ENCODE results near the gene AQP2. TPM values are rescaled to one million over a fixed set of nuclear protein-coding genes. Genes with fewer than 3 reads are reported as not detected.

Gene AQP2
- polyA plus RNA-seq, 2 donors, result not detected

DNA sequence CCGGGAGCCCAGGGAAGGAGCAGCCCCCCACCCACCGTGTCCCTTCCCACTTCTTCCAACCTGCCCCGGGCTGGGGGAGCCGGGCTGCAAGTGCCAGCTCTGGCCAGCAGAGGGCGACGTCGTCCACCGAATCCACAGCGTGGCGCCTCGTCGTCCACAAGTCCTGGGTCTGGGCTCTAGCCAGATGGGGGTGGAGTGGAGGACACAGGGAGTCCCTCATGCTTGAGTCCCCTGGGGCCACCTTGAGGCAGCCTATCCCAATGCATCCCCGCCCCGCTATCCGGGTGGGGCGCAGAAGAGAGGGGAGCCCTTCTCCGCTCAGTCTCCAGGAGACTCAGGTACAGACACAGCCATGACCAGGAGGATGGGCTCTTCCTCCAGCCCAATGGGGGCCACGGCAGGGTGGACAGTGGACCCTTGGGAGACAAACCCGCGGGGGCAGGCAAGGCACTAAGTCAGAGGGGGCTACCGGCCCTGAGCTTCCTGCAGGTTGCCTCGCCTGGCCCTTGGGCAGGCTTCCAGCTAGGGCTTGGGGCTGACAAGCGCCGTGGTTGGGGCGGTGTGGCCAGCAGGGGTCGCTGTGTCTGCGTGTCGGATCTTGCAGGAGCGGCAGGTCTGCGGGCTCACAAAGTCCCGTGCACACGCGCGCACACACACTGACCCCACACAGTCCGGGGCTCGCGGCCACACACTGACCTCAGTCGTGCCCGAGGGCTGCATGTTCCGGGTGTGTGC lies 16.7 kb downstream of the AQP2 start:
- Histone ChIP-seq H3K27ac (ENCODE audit: low read depth in 2 of 2, low read length in 1 of 2) (no peak overlapping the region), H3K4me1 (ENCODE audit: control insufficient read depth in 2 of 2, insufficient read depth in 2 of 2, low read length in 1 of 2) (peaks cover 10 to 16% of the 10 kb centered on the region in 2 donors), H3K36me3 (ENCODE audit: control insufficient read depth in 2 of 2, insufficient read depth in 2 of 2, low read length in 1 of 2) (no peaks in the 10 kb centered on the region), H3K4me3 (ENCODE audit: low read depth in 1 of 2, low read length in 2 of 2) (peak overlapping the region; percentile 26 to 34), H3K27me3 (ENCODE audit: control insufficient read depth in 1 of 2, insufficient read depth in 2 of 2, low read length in 2 of 2) (no peaks in the 10 kb centered on the region), H3K9me3 (ENCODE audit: control insufficient read depth in 2 of 2, insufficient read depth in 1 of 2, low read depth in 1 of 2, low read length in 1 of 2) (no peaks in the 10 kb centered on the region)
- WGBS, 2 donors, result 2% methylated on average over 40 of the region's 40 CpGs

DNA sequence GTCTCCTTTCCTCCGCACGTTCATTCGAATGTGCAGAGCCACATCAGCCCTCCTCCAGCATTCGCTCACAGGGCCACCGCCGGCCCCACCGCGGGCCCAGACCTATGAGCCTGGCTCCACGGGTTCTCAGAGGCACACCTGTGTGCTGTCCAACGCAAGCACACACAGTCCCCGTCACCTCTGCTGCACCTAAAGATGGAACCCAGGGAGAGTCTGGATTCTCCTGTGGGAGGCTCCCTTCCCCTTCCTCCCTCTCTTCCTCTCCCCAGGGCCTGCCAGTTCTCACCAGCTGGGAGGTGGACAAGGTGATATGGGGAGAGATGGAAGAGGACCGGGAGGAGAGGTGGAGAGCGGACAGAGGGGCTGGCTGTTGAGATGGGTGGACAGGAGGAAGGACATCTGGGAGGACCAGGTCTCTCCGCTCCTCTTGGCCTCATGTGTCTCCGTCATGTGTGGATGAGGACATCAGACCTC lies 17.3 kb downstream of the AQP2 start:
- no peaks in the 10 kb centered on the region for H3K9me3 ChIP-seq (ENCODE audit: control insufficient read depth in 2 of 2, insufficient read depth in 1 of 2, low read depth in 1 of 2, low read length in 1 of 2)
- no peaks in the 10 kb centered on the region for H3K27me3 ChIP-seq (ENCODE audit: control insufficient read depth in 1 of 2, insufficient read depth in 2 of 2, low read length in 2 of 2)
- H3K27ac ChIP-seq (ENCODE audit: low read depth in 2 of 2, low read length in 1 of 2), result no peak overlapping the region
- no peaks in the 10 kb centered on the region for H3K36me3 ChIP-seq (ENCODE audit: control insufficient read depth in 2 of 2, insufficient read depth in 2 of 2, low read length in 1 of 2)
- peaks cover 6 to 13% of the 10 kb centered on the region in 2 donors for H3K4me1 ChIP-seq (ENCODE audit: control insufficient read depth in 2 of 2, insufficient read depth in 2 of 2, low read length in 1 of 2)
- 36 to 38% methylated on average over 15 of the region's 15 CpGs for WGBS, 2 donors
- H3K4me3 ChIP-seq (ENCODE audit: low read depth in 1 of 2, low read length in 2 of 2), result no peak overlapping the region

GRCh38 chr12:49968471-49968870 lies 17.9 kb downstream of the AQP2 start:
- peaks cover 2 to 8% of the 10 kb centered on the region in 2 donors for H3K4me1 ChIP-seq (ENCODE audit: control insufficient read depth in 2 of 2, insufficient read depth in 2 of 2, low read length in 1 of 2)
- H3K27me3 ChIP-seq (ENCODE audit: control insufficient read depth in 1 of 2, insufficient read depth in 2 of 2, low read length in 2 of 2), result no peaks in the 10 kb centered on the region
- no peak overlapping the region for H3K27ac ChIP-seq (ENCODE audit: low read depth in 2 of 2, low read length in 1 of 2)
- no peak overlapping the region for H3K4me3 ChIP-seq (ENCODE audit: low read depth in 1 of 2, low read length in 2 of 2)
- no peaks in the 10 kb centered on the region for H3K9me3 ChIP-seq (ENCODE audit: control insufficient read depth in 2 of 2, insufficient read depth in 1 of 2, low read depth in 1 of 2, low read length in 1 of 2)
- WGBS, 2 donors, result 85 to 88% methylated on average over 6 of the region's 6 CpGs
- H3K36me3 ChIP-seq (ENCODE audit: control insufficient read depth in 2 of 2, insufficient read depth in 2 of 2, low read length in 1 of 2), result no peaks in the 10 kb centered on the region

GRCh38 chr12:49969027-49969426 lies 18.5 kb downstream of the AQP2 start:
- Histone ChIP-seq H3K36me3 (ENCODE audit: control insufficient read depth in 2 of 2, insufficient read depth in 2 of 2, low read length in 1 of 2) (no peaks in the 10 kb centered on the region), H3K9me3 (ENCODE audit: control insufficient read depth in 2 of 2, insufficient read depth in 1 of 2, low read depth in 1 of 2, low read length in 1 of 2) (no peaks in the 10 kb centered on the region), H3K4me3 (ENCODE audit: low read depth in 1 of 2, low read length in 2 of 2) (no peak overlapping the region), H3K4me1 (ENCODE audit: control insufficient read depth in 2 of 2, insufficient read depth in 2 of 2, low read length in 1 of 2) (peaks cover 2 to 7% of the 10 kb centered on the region in 2 donors), H3K27ac (ENCODE audit: low read depth in 2 of 2, low read length in 1 of 2) (no peak overlapping the region), H3K27me3 (ENCODE audit: control insufficient read depth in 1 of 2, insufficient read depth in 2 of 2, low read length in 2 of 2) (no peaks in the 10 kb centered on the region)
- WGBS, 2 donors, result 80 to 95% methylated on average over 5 of the region's 5 CpGs

DNA sequence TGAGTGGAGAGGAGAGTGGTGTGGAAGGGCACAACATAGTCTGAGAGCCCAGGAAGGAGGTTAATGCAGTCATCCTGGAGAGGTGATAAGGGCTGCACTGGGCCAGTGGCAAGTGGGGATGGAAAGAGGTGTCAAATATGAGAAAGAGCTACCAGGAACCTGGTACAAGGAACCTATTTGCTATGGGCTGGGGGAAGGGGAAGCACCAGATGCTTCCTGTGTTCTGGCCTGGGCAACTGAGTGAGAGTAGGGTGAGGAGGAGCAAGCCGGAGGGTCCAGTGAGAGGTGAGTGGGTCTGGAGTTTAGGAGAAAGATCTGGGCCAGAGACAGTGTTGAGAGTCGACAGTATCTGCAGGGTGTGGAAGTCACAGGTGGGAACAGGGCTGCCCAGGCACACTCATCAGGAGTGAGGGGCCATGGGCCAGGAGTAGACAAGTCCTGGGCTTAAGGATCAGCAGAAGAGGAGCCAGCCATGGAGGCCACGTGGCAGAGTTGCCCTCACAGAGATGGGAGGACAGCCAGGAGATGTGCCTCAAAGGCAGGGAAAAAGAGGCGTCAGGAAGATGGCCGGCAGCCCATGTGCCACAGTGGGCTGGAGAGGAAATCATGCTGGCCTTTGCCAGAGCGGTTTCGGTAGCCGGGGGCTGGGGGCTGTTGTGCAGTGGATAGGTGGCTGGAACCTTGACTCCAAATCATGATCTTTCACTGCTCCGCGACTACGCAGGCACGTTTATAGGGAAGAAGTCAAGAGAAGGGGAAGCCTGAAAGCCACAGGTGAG lies 19.3 kb downstream of the AQP2 start:
- H3K4me1 ChIP-seq (ENCODE audit: control insufficient read depth in 2 of 2, insufficient read depth in 2 of 2, low read length in 1 of 2), result peaks cover 2 to 7% of the 10 kb centered on the region in 2 donors
- no peak overlapping the region for H3K4me3 ChIP-seq (ENCODE audit: low read depth in 1 of 2, low read length in 2 of 2)
- no peaks in the 10 kb centered on the region for H3K27me3 ChIP-seq (ENCODE audit: control insufficient read depth in 1 of 2, insufficient read depth in 2 of 2, low read length in 2 of 2)
- 77 to 83% methylated on average over 12 of the region's 12 CpGs for WGBS, 2 donors
- H3K27ac ChIP-seq (ENCODE audit: low read depth in 2 of 2, low read length in 1 of 2), result no peak overlapping the region
- H3K9me3 ChIP-seq (ENCODE audit: control insufficient read depth in 2 of 2, insufficient read depth in 1 of 2, low read depth in 1 of 2, low read length in 1 of 2), result no peaks in the 10 kb centered on the region
- no peaks in the 10 kb centered on the region for H3K36me3 ChIP-seq (ENCODE audit: control insufficient read depth in 2 of 2, insufficient read depth in 2 of 2, low read length in 1 of 2)

DNA sequence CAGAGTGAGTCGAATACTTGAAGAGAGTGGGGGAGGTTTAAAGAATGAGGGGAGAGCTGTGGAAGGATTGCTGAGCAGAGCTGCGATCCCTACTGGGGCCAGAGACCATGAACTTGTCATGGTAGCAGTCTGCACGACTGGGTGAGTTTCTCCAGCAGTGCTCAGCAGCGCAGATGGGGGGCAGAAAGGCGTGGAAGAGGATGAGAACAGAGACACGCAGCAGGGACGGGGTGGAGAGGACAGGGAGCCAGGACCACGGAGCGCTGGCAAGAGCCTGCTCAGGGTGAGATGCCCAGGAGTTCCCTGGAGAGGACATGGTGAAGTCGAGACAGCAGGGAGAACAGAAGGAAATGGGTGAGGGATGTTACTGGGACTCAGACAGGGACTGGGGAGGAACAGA lies 20.1 kb downstream of the AQP2 start:
- Histone ChIP-seq H3K4me1 (ENCODE audit: control insufficient read depth in 2 of 2, insufficient read depth in 2 of 2, low read length in 1 of 2) (peaks cover 2 to 7% of the 10 kb centered on the region in 2 donors), H3K4me3 (ENCODE audit: low read depth in 1 of 2, low read length in 2 of 2) (no peak overlapping the region), H3K27ac (ENCODE audit: low read depth in 2 of 2, low read length in 1 of 2) (no peak overlapping the region), H3K27me3 (ENCODE audit: control insufficient read depth in 1 of 2, insufficient read depth in 2 of 2, low read length in 2 of 2) (no peaks in the 10 kb centered on the region), H3K9me3 (ENCODE audit: control insufficient read depth in 2 of 2, insufficient read depth in 1 of 2, low read depth in 1 of 2, low read length in 1 of 2) (no peaks in the 10 kb centered on the region), H3K36me3 (ENCODE audit: control insufficient read depth in 2 of 2, insufficient read depth in 2 of 2, low read length in 1 of 2) (no peaks in the 10 kb centered on the region)
- WGBS, 2 donors, result 61 to 67% methylated on average over 10 of the region's 10 CpGs

DNA sequence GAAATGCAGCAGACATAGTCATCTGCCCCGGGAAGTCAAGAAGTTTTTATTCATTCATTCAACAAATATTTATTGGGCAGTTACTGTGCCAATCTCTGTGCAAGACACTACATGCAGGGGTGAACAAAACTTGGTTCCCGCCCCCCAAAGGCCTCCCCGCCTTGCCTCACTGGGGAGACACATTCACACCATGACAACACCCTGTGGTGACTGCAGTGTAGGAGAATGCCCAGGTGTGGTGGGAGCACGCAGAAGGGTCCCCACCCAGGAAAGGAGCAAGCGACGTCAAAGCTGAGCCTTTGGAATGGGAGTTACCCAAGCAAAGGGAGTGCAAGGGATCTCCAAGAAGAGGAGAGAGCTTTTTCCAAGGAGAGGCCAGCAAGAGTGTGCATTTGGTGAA lies 20.6 kb downstream of the AQP2 start:
- peaks cover 2 to 7% of the 10 kb centered on the region in 2 donors for H3K4me1 ChIP-seq (ENCODE audit: control insufficient read depth in 2 of 2, insufficient read depth in 2 of 2, low read length in 1 of 2)
- H3K27ac ChIP-seq (ENCODE audit: low read depth in 2 of 2, low read length in 1 of 2), result no peak overlapping the region
- H3K4me3 ChIP-seq (ENCODE audit: low read depth in 1 of 2, low read length in 2 of 2), result no peak overlapping the region
- 59% methylated on average over 6 of the region's 6 CpGs for WGBS, 2 donors
- no peaks in the 10 kb centered on the region for H3K9me3 ChIP-seq (ENCODE audit: control insufficient read depth in 2 of 2, insufficient read depth in 1 of 2, low read depth in 1 of 2, low read length in 1 of 2)
- H3K36me3 ChIP-seq (ENCODE audit: control insufficient read depth in 2 of 2, insufficient read depth in 2 of 2, low read length in 1 of 2), result no peaks in the 10 kb centered on the region
- no peaks in the 10 kb centered on the region for H3K27me3 ChIP-seq (ENCODE audit: control insufficient read depth in 1 of 2, insufficient read depth in 2 of 2, low read length in 2 of 2)

DNA sequence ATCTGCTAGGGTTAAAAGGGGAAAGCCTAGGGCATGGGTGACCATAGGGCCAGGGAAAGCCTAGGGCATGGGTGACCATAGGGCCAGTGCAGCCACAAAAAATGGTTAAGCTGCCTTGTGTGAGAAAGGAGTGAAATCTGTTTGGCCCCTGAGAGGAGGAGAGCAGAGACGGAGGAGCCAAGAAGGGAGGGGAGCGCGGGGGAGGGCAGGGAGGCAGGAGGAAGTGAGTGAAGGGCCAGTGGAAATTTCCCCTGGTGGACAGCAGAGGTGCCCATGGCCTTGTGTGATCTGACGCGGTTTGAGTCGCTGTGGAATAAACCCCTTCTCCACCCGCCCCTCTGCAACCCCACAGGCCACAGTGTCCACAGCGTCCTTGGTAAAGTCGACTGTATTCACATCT lies 21.6 kb downstream of the AQP2 start:
- H3K36me3 ChIP-seq (ENCODE audit: control insufficient read depth in 2 of 2, insufficient read depth in 2 of 2, low read length in 1 of 2), result no peaks in the 10 kb centered on the region
- no peak overlapping the region for H3K27ac ChIP-seq (ENCODE audit: low read depth in 2 of 2, low read length in 1 of 2)
- no peaks in the 10 kb centered on the region for H3K9me3 ChIP-seq (ENCODE audit: control insufficient read depth in 2 of 2, insufficient read depth in 1 of 2, low read depth in 1 of 2, low read length in 1 of 2)
- WGBS, 2 donors, result 85% methylated on average over 9 of the region's 9 CpGs
- H3K4me3 ChIP-seq (ENCODE audit: low read depth in 1 of 2, low read length in 2 of 2), result no peak overlapping the region
- peaks cover 1 to 7% of the 10 kb centered on the region in 2 donors for H3K4me1 ChIP-seq (ENCODE audit: control insufficient read depth in 2 of 2, insufficient read depth in 2 of 2, low read length in 1 of 2)
- H3K27me3 ChIP-seq (ENCODE audit: control insufficient read depth in 1 of 2, insufficient read depth in 2 of 2, low read length in 2 of 2), result no peaks in the 10 kb centered on the region

- 82% methylated on average over 18 of the region's 18 CpGs for WGBS, 2 donors
- Histone ChIP-seq H3K27ac (ENCODE audit: low read depth in 2 of 2, low read length in 1 of 2) (no peak within 1 kb of the TSS), H3K36me3 (ENCODE audit: control insufficient read depth in 2 of 2, insufficient read depth in 2 of 2, low read length in 1 of 2) (no peaks in the 10 kb centered on the region), H3K4me3 (ENCODE audit: low read depth in 1 of 2, low read length in 2 of 2) (no peak within 1 kb of the TSS), H3K9me3 (ENCODE audit: control insufficient read depth in 2 of 2, insufficient read depth in 1 of 2, low read depth in 1 of 2, low read length in 1 of 2) (no peaks in the 10 kb centered on the region), H3K27me3 (ENCODE audit: control insufficient read depth in 1 of 2, insufficient read depth in 2 of 2, low read length in 2 of 2) (no peaks in the 10 kb centered on the region), H3K4me1 (ENCODE audit: control insufficient read depth in 2 of 2, insufficient read depth in 2 of 2, low read length in 1 of 2) (no peaks in the 10 kb centered on the region)
Measured at GRCh38 chr12:49972641-49973360, 22.3 kb downstream of the AQP2 start, which contains the start of gene AQP6. TSS of gene AQP6 (plus strand) at chr12:49972947. CDS start at chr12:49973174, 227 bp downstream.
